SKM-1 treated with dmso at 0.1 percent for 144 hours (cell line): Measurements from ENCODE around the gene SCN7A.
"Not testable (repeated sequence)": the region's sequence is repeated elsewhere in the genome, so short reads cannot be mapped to it uniquely, and the experiment has no call there.

Source experiments
- DNase-seq: peaks from one replicate; lab custom pipeline; 2025; ENCODE audit not compliant: unreplicated experiment; lab: John Stamatoyannopoulos, UW

The SCN7A gene

DNA sequence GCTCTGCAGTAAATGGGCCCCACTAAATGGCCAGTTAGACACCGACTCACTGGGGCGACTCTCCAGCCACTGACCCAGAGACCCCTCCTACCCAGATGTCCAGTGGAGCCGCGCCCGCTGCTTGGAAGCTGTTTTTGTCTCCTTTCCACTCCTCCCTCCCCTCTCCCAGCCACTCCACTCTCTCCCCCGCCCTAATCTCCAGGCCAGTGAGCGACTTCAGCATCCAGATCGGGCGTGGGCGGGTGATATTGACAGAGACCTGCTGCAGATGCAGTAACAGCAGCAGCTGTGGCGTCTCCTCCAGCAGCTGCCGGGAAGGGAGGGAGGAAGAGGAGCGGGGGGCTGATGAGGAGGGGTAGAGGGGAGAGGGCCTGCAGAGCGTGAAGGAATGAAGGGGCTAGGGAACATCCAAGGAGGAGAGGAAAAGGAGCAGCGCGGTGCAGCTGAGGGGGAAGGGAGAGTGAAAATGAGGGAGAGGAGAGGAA, at the start of gene SCN7A:
SCN7A (minus strand) TSS at position 110 of the 485 bp plus-strand sequence. CDS start 16,553 bp downstream, outside the sequence.
- no peak for DNase-seq

DNA sequence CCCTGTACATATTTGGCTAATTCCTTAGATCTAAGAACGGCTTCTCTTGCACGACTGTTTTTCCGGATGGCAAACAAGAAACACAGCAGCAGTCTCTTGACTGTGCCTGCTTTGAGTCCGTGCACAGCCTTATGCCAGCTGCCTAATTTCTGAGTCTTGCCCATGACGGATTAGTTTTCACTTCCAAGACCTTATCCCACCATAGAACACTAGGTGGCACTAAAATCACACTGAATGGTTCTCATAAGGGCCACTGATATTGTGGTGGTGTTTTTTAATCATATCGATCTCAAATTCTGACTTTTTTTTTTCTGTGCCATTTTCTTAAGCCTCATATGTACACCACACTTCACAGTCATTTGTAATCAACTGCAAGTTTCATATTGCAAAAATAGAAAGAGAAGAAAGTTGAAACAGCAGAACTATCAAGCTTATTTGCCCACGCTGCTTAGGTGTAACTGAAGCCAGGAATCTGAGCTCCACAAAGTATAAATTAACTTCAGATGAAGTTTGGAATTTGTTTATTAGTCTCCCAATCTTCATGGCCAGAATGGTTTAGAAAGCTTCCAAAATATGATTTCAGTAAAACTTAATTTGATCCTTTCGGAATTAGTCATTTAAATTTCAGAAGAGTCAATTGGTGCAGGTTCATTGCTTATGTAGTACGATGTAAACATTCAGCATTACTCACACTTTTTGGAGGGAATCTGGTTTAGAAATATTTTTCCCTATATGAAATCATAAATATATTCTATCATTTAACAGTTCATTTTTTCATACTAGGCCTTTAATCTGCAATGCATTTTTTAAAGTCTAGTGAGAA, 45.5 kb upstream of the SCN7A start:
- peak; percentile 19 for DNase-seq

DNA sequence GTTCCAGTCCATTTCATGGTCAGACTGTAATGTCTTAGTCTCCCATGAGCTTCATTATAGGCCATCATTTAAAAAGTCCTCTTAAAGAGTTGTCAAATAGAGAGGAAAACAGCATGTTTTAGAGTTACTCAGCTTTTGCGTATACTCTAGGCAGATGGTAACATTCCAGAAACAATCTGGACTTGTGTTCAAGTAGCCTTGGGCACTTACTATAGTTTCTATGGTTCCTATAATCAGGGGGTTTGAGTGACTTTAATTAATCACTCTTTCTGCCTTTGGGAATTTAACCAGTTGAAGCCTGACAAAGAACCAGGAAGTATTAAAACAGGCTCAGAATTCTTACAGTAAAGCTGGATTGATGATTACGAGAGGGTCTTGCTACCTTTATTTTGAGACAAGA, 42.1 kb upstream of the SCN7A start:
- DNase-seq, result no peak

DNA sequence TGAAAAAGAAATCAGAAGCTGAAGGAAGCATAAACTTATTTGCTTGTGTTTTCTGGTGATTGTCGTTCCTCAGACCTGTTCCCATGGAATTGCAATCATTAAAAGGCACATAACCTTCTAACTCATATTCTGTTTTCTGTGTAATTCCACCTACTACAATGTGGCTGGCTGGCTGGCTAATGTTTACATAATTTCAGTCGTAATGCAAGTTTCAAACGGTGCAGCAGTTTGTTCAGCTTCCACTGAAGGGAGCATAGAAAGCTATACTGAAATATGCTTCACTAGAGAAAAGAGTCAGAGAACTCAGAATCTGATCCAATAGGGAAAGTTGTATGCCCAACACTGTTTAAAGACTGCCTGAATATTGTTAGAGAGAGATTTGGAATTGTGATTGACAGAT, 27.1 kb upstream of the SCN7A start:
- DNase-seq, result no peak

DNA sequence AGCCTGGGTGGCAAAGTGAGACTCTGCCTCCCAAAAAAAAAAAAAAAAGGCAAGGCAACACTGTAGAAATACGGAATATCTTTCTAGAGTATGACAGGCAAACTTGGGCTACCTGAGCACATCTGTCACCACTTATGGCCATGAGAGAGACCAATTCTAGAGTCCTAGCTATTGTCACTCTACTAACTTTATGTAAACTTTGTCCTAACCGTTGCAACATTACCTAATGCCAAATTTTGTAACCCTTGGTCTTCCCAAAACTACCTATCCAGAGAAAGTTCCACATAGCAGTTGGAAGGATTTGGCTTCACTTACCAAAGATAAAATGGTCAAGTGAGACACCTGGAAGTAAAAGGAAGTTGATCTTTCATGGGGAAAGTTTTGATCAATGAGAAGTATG, 26.6 kb upstream of the SCN7A start:
- no peak for DNase-seq

DNA sequence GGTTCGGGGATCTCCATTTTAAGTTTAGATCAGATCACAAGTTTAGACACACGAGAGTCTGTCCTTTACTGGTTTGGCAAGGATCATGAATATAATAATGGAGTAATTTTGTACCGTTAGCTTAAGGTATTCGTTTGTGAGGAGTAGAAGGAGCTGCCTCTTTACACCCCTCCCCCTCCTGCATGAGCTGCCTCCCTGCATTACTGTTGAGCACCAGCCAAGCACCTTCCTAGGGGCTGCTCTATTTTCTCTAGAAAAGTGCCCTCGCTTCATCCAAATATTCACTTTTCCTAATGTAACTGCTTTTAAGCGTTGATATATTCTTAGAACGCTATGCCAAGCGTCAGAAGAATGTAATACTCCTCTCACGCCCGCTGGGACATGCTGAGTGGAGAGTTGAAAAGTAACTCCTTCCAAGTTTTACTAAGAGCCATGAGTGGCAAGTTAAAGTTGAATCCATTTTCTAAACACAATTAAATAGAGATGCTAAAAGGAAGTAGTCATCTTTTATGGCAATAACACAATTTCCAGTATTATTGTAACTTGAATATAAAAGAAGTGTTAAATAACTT, 25.4 kb upstream of the SCN7A start:
- DNase-seq, result no peak

DNA sequence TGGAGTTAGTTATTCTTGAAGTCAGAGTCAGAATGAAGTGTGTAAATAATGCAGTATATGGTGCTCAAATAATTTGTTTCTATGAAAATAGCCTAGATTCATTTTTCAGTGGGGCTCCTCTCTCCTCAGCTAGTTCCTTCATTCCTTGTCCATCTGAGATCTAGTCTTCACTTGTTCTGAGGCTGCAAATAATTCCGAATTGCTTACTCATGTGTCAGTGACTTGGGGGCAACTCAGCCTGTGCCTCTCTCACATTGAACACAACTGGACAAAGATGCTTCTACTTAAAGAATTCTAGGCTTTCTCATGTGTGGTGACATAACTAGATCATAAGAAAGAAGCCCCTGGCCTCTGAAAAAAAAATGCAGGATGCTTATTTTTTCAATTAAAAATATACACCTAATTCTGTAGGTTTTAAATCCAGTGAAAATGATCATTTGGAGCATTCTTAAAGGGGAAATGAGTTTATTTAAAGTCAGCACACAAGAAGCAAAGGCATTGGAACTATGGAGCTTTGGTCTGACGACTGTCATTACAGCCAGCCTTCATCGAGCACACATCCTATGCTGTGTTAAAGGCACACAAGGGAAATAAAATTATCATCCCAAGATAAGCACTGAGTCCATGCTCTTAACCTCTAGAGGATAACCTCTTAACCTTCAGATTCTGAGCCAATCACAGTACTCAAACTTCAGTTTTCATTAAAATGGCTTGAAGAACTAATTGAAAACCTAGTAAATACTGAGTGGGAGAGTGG, 24.8 kb upstream of the SCN7A start:
- no peak for DNase-seq

DNA sequence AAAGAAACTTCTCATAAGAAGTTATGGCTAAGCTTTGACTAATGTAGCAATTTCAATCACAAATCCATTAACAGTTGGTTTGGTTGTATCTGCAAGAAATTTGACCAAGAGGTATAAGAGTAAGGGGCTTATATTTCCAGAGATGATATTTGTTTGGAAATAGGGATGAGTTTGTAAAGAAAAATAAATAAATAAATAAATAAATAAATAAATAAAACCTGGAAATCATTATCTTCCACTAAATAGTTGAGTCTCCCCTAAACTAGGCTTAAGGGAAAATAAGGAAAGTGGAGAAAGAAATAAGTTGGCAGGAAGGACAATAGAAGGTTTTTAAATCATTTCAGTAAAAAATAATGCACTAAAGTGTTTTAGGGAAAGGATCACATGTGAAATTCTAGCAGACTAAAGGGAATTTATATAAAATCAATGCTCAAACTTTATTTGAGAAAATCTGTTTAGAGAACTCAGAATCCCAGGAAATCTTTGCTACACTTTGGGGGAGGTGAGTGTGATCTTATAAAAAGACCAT, 23.5 kb upstream of the SCN7A start:
- no peak for DNase-seq

DNA sequence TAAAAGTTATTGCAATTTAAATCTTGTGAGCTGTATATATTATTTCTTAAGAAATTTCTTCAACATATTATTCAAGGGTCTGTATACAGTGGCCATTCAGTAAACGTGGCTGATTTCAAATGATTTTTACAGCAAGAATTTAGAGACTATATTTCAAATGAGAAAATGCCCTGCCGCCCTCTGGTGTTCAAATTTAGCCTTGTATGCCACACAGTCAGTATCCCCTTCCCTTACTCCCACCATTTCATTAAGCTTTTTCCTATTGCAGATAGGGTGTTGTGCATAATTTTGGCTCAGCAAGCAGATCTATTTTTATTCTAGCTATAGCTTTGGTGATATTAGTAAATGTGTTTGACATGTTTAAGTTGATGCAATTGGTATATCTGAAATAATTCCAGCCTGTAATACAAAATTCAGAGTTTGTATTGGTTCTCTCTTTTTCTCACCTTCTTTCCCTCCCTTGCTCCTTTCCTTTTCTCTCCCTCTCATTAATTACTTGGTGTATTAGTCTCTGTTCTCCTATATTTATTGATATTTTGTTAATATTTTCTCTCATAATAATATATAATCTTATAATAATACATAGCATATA, 22.8 kb upstream of the SCN7A start:
- DNase-seq, result peak; percentile 34

DNA sequence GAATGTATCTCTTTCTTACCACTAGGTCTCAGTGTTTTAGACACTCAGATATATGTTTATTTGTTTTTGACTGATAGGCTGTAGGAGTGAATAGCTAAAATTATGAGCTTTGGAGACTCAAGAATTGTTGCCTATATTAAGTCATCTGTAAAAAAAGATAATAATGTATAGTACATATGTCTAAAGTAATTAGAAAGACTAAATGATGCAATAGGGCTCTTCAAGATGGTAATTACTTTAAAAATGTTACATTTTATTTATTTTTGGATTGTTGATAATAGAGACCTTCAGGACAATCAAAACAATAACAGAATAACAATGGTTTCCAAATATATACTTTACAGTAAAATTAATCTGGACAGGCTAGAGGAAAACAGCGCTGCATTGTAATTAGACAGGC, 19.9 kb upstream of the SCN7A start:
- no peak for DNase-seq

DNA sequence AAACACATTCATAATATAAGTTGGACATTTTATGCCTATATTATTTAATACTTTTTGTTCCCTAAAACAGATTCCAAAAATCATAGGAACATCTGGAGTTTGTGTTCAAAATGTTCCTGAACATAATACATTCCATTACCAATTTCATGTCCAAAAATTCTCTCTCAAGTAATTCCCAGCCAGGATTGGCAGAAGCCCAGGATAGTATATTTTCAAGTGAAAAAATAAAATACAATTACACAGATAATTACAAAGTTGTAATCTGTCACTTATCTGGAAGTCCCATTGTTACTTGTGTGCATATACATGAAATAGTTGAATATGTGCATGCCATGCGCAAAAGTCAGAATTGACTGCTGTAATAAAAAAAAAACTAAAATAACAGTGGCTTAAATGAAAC, 5.2 kb upstream of the SCN7A start:
- DNase-seq, result no peak

DNA sequence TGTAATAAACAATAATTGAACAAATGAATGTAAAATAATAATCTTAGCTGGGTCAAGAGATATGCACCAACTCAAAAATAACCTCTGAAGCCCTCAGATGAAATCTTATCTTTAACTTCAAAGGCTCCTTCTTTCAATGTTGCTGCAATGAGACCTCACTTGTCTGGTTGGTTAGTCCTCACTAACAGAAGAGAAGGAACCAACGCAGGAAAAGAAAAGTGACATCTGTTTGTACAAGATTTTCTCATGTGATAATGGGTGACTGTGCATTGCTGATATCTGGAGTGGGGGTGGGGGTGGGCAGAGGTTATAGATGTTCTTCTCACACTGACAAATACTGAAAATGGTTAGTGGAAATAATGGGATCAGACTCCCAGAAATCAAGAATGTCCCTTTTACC, 2.6 kb downstream of the SCN7A start:
- DNase-seq, result no peak

DNA sequence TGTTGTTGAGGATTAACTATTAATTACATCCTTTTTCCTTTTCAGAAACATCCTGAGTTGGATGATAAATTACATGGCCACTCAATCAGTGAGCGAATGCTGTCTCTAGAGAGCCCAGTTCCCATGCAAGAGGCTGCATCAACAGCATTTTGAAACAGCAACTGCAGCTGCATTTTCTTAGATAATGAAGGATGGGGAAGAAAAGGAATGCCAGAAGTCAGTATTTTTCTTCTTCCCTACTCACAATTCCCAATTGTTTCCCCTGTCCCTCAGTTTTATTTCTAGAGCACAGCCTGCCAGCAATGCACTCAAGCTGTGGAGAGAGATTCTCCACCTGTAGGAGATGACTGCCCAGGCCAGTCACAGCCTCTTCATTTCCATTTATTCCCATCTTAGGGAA, 6.9 kb downstream of the SCN7A start:
- DNase-seq, result no peak

DNA sequence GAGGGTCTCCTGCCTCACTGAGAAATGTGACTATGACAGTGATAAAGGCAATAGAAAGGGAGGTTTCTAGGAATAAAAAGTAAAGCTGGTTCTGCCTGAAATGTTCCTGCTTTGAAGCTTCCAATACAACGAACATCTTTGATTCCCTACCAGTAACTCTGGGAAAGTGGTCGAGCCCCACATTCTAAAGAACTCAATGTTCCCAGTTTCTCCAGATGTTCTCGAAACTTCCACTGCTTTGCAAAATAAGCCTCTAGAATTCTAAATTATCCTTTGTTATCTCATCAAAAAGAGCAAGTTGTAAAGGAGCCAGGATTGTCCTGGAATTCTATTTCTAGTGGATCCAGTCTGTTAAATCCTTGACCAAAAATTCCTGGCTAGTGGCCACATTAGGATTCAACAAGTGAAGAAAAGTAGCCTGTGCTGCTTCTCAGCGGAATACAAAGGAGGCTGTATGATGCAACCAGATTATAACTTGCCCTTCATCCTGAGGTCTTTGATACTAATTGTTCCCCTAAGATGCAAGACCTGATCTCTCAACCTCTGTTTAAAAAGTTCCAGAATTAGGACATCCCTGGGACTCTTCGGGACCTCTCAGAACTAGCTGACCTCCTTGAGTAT, 8.4 kb downstream of the SCN7A start:
- no peak for DNase-seq

DNA sequence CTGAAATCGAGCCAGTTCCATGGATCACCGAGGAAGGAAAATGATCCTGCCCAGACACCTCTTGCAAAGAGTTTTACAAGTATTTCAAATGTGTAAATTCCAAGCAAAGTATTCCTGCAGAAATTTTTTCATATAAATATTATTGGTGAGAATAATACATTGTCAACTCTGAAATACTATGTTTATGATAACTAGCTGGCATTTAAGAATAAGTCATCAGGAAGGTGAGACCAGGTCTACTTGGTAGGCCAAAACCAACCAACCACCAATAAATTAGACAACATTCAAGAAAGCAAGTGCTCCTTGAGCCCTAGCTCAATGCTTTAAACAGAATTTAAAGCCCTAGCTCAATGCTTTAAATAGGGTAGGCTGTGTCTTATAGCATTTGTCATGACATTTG, 21.7 kb downstream of the SCN7A start:
- DNase-seq, result no peak

DNA sequence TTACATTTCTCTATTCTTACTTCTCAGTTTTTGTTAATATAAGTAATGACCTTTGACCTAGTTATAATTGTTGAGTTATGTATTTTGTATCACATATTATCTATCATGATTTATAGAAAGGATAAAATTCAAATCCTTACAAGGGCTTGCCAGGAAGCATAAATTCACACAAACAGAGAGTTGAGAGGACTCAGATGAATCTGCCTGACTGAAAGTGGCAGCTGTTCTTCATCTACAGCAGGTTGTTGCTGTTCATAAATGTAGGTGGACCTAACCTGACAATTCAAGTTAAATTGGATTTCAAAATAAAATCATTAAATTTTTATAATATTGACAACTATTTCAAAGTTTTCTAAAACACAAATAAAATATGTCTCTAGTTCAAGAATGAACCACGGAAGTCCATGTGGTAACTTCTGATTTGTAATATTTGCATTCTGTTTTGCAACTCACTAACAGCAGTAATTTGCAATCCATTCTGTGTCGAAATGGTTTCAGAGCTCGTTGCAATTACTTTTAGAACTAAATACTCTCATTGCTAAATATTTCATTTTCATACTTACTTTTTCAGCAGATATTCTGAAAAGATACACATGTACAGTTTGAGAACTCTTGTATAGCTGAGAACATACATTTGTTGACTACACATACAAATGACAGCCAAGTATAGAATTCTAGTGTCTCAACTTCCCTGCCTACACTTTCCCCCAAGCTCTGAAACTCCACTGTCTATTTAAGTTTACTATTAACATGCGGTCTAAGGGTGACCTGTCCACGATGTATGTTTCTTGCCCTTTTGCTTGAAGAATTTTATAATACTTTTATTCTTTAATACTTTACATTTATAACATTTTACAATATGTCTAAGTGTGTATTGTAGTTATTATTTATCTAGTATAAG, 25.7 kb downstream of the SCN7A start:
- peak; percentile 75 for DNase-seq

DNA sequence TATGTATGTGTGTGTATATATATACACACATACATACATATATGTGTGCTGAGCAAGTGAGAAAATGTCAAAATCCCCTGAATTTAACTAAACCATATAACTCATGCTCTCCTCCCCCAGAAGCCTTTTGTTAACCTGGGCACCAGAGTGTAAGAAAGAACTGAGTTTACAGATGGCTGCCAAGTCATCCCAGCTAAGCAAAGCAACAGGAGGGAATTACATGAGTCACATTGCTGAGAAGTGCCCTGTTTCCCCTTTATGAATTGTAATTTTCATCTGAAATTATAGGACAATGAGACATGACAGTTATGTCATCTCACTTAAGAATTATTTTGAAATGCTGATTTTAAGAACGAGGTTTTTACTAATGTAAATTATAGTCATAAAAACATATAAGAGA, 29.9 kb downstream of the SCN7A start:
- no peak for DNase-seq

DNA sequence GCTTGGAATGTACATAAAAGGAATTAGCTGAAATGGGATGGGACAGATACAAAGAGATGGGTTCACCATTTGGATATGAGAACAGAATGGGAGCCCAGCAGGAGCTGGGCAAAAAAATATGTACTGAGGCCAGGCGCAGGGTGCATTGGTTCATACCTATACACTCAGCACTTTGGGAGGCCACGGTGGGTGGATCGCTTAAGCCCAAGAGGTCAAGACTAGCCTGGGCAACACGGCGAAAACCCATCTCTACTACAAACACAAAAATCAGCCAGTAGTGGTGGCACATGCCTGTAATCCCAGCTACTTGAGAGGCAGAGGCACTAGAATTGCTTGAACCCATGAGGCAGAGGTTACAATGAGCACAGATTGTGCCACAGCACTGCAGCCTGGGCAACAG, 30.4 kb downstream of the SCN7A start:
- DNase-seq, result no peak

DNA sequence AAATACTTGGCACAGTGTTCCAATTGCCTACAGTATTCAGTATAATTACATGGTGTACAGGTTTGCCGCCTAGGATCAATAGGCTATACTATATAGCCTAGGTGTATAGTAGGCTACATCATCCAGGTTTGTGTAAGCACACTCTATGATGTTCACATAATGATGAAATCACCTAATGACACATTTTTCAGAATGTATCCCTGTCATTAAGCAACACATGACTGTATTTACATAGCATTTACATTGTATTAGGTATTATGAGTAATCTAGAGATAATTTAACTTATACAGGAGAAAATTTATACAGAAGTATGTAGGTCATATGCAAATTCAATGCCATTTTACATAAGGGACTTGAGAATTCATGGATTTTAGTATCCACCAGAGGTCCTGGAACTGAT, 35.4 kb downstream of the SCN7A start:
- no peak for DNase-seq

DNA sequence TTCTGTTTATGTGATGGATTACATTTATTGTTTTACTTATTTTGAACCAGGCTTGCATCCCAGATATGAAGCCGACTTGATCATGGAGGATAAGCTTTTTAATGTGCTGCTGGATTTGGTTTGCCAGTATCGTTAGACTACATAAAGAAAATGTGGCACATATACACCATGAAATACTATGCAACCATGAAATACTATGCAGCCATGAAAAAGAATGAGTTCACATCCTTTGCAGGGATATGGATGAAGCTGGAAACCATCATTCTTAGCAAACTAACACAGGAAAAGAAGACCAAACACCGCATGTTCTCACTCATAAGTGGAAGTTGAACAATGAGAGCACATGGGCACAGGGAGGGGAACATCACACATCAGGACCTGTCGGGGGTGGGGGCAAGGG, 38.2 kb downstream of the SCN7A start:
- DNase-seq, result not testable (repeated sequence)
